Endothelial cell of umbilical vein (primary cell): Measurements from ENCODE around the gene RBM38. TPM values are rescaled to one million over a fixed set of nuclear protein-coding genes. Genes with fewer than 3 reads are reported as not detected.

Experiments used
- BruUV-seq: library from RNA; stranded (reverse); fragments of 400-500 nt; replicated peaks from 2 replicates; lab custom pipeline; 2021; lab: Mats Ljungman, UMichigan
- CTCF ChIA-PET: fragments of 300-600, 350-600 bp; sonication (Branson Sonifier 250); formaldehyde crosslinking; loops from one replicate; lab custom pipeline; 2021; ENCODE audit warnings: antibody characterized with exemption, inconsistent platforms; lab: Charles Lee
- POLR2A ChIA-PET: fragments of 300-600, 350-600 bp; sonication (Branson Sonifier 250); formaldehyde crosslinking; loops from one replicate; lab custom pipeline; 2021; ENCODE audit warnings: antibody characterized with exemption, inconsistent platforms; lab: Charles Lee
- DNase-seq: peaks from one replicate; pipeline ENCODE4 v3.0.0-alpha.2; 2011; ENCODE audit warnings: low read depth, low spot score
- FAIRE-seq: peaks from 2 replicates; lab custom pipeline; 2011; peaks lifted over from hg19 to GRCh38; lab: Jason Lieb, UNC
- H2AFZ ChIP-seq: 2 replicates; pipeline ENCODE4 v1.6.0; 2012; ENCODE audit warnings: low read depth, low read length, control low read depth, inconsistent platforms
- H3K27ac ChIP-seq: 2 replicates; pipeline ENCODE4 v1.5.1; 2011; ENCODE audit warnings: low read depth, mild to moderate bottlenecking, control low read depth, low read length, moderate library complexity; ENCODE audit not compliant: insufficient read depth
- H3K27me3 ChIP-seq, 2 experiments: 2 replicates each; pipeline versions ENCODE4 v1.6.0 to v1.6.1; 2011; ENCODE audit warnings: low read length in 2 of 2, mixed read lengths in 1 of 2; ENCODE audit not compliant: control insufficient read depth in 2 of 2, insufficient read depth in 2 of 2
- H3K36me3 ChIP-seq, 2 experiments: 2 replicates in 1 of 2; 3 replicates in 1 of 2; pipeline ENCODE4 v1.5.1; 2011; ENCODE audit warnings: low read length in 2 of 2, mild to moderate bottlenecking in 1 of 2, moderate library complexity in 1 of 2; ENCODE audit not compliant: control insufficient read depth in 2 of 2, insufficient read depth in 2 of 2; ENCODE audit errors: extremely low read depth in 1 of 2
- H3K4me1 ChIP-seq: 3 replicates; pipeline ENCODE4 v1.5.1; 2011; ENCODE audit warnings: mild to moderate bottlenecking, low read length; ENCODE audit not compliant: control insufficient read depth, insufficient read depth; ENCODE audit errors: extremely low read depth
- H3K4me2 ChIP-seq: 2 replicates; pipeline ENCODE4 v1.6.1; 2011; ENCODE audit warnings: low read length, control low read depth, mixed read lengths; ENCODE audit not compliant: insufficient read depth
- H3K4me3 ChIP-seq, 3 experiments: fragments of 200-600 bp in 1 of 3; sonication (generic), shearing (Covaris generic) in 1 of 3; replicated peaks in 1 of 3; 2 replicates each; pipeline ENCODE4 v1.5.1; 2011 to 2016; ENCODE audit warnings: control low read depth in 3 of 3, low read length in 3 of 3, mild to moderate bottlenecking in 2 of 3, inconsistent platforms in 1 of 3, low read depth in 1 of 3, moderate library complexity in 1 of 3; ENCODE audit not compliant: insufficient read depth in 1 of 3
- H3K79me2 ChIP-seq: 2 replicates; pipeline ENCODE4 v1.6.0; 2012; ENCODE audit warnings: low read length, inconsistent platforms; ENCODE audit not compliant: control insufficient read depth, insufficient read depth
- H3K9ac ChIP-seq: replicated peaks from 2 replicates; pipeline ENCODE3; 2011; ENCODE audit warnings: low read length, control low read depth; ENCODE audit not compliant: insufficient read depth; ENCODE audit errors: extremely low read depth
- H3K9me1 ChIP-seq: replicated peaks from 3 replicates; pipeline ENCODE4 v1.6.0; 2011; ENCODE audit warnings: mild to moderate bottlenecking, low read length; ENCODE audit not compliant: control insufficient read depth, insufficient read depth; ENCODE audit errors: extremely low read depth
- H3K9me3 ChIP-seq: replicated peaks from 2 replicates; pipeline ENCODE4 v1.5.1; 2012; ENCODE audit warnings: low read length, inconsistent platforms; ENCODE audit not compliant: control insufficient read depth, insufficient read depth
- H4K20me1 ChIP-seq: replicated peaks from 2 replicates; pipeline ENCODE3; 2011; ENCODE audit warnings: mild to moderate bottlenecking, low read length; ENCODE audit not compliant: control insufficient read depth, insufficient read depth; ENCODE audit errors: extremely low read depth
- CTCF ChIP-seq, 2 donors: IDR thresholded peaks; 1 replicate in 1 of 2; 2 replicates in 1 of 2; pipeline ENCODE4 v1.5.1; 2011; ENCODE audit warnings: low read length in 2 of 2, mild to moderate bottlenecking in 2 of 2, moderate library complexity in 2 of 2, control low read depth in 1 of 2, inconsistent platforms in 1 of 2, low read depth in 1 of 2; ENCODE audit not compliant: insufficient read depth in 1 of 2; ENCODE audit errors: extremely low read depth in 1 of 2
- EZH2 ChIP-seq: IDR thresholded peaks from 2 replicates; pipeline ENCODE4 v1.6.1; 2012; ENCODE audit warnings: borderline replicate concordance, low read depth, mild to moderate bottlenecking, moderate library complexity, low read length, inconsistent platforms; ENCODE audit not compliant: severe bottlenecking
- FOS ChIP-seq: IDR thresholded peaks from 2 replicates; pipeline ENCODE4 v1.6.1; 2011; ENCODE audit warnings: mild to moderate bottlenecking, low read length, moderate library complexity, borderline replicate concordance; ENCODE audit not compliant: insufficient read depth
- GATA2 ChIP-seq: IDR thresholded peaks from 2 replicates; pipeline ENCODE4 v1.7.0; 2011; ENCODE audit warnings: low read depth, mild to moderate bottlenecking, moderate library complexity, mixed read lengths, low read length; ENCODE audit not compliant: insufficient read length, insufficient read depth
- JUN ChIP-seq: IDR thresholded peaks from 2 replicates; pipeline ENCODE4 v1.6.1; 2011; ENCODE audit warnings: borderline replicate concordance, low read depth; ENCODE audit not compliant: insufficient read length, insufficient read depth
- MAX ChIP-seq: IDR thresholded peaks from 2 replicates; pipeline ENCODE4 v1.6.1; 2011; ENCODE audit not compliant: insufficient read depth, insufficient read length
- MYC ChIP-seq: IDR thresholded peaks from one replicate; pipeline ENCODE4 v1.6.1; 2011; ENCODE audit warnings: mild to moderate bottlenecking, low read depth, low read length
- POLR2A ChIP-seq: IDR thresholded peaks from 2 replicates; pipeline ENCODE4 v1.6.1; 2012; ENCODE audit warnings: low read depth, mild to moderate bottlenecking, control low read depth, low read length
- POLR2AphosphoS5 ChIP-seq: IDR thresholded peaks from 2 replicates; pipeline ENCODE4 v1.6.1; 2012; ENCODE audit warnings: low read depth, mild to moderate bottlenecking, control low read depth, low read length, moderate library complexity; ENCODE audit not compliant: insufficient read depth
- dilution Hi-C: fragments of 300-500 bp; cut with MboI; formaldehyde crosslinking; loops from one replicate; pipeline ENCODE4 v1.15.0; 2019; ENCODE audit warnings: low sequenced_read_pairs; ENCODE audit not compliant: extremely low pct_ligation_motif_present
- intact Hi-C: fragments of 100-400 bp; cut with micrococcal nuclease; formaldehyde crosslinking; loops from one replicate; pipeline ENCODE4 v1.10.0; 2022
- polyA plus RNA-seq, 4 experiments: library from polyadenylated mRNA; depleted of rRNA in 3 of 4; stranded (reverse) in 3 of 4; unstranded in 1 of 4; fragments of >200 nt; gene quantifications; 2 replicates each; pipeline versions ENCODE4 v1.2.1 to v1.2.3, GENCODE V29; 2011 to 2012; ENCODE audit warnings: missing spikeins in 1 of 4
- total RNA-seq: library from RNA; stranded (reverse); gene quantifications from 2 replicates; pipeline ENCODE4 v1.2.3, GENCODE V29; 2021

Gene RBM38
- total and polyA plus RNA-seq, 2 donors (not counting 3 experiments of a cell fraction or from before 2014, with no cell fraction given): 22.1 to 37.4 TPM

GRCh38 chr20:57433657-57434389 lies 42.6 kb downstream of the RBM38 start:
- Histone ChIP-seq H3K4me3 (no peak overlapping the region), H3K9me1 (no peaks in the 10 kb centered on the region), H3K9me3 (no peaks in the 10 kb centered on the region), H4K20me1 (no peaks in the 10 kb centered on the region), H3K79me2 (no peaks in the 10 kb centered on the region), H2AFZ (no peak overlapping the region), H3K36me3 (no peaks in the 10 kb centered on the region), H3K27me3 (peaks cover 4 to 8% of the 10 kb centered on the region in 2 experiments), H3K9ac (no peak overlapping the region), H3K27ac (no peak overlapping the region), H3K4me2 (no peak overlapping the region), H3K4me1 (no peaks in the 10 kb centered on the region)
- no peak for TF ChIP-seq MAX
- TF ChIP-seq POLR2A: no peak
- TF ChIP-seq POLR2AphosphoS5: no peak
- TF ChIP-seq MYC: no peak
- no peak for TF ChIP-seq FOS
- TF ChIP-seq JUN: no peak
- TF ChIP-seq GATA2: no peak
- TF ChIP-seq CTCF (IDR thresholded peaks at IDR 0.05; ENCODE audit: extremely low read depth in 1 of 2, insufficient read depth in 1 of 2, low read depth in 1 of 2, low read length in 2 of 2): no peak
- no peak for TF ChIP-seq EZH2
- ChIA-PET POLR2A (no interaction called here), CTCF (no interaction called here)
- intact Hi-C loops (no loop called here), dilution Hi-C loops (no loop called here)
- DNase-seq (no peak), FAIRE-seq (no peak)
- BruUV-seq: no TSS peak
